ENCODE measurements around the gene ARHGAP27.

DNA sequence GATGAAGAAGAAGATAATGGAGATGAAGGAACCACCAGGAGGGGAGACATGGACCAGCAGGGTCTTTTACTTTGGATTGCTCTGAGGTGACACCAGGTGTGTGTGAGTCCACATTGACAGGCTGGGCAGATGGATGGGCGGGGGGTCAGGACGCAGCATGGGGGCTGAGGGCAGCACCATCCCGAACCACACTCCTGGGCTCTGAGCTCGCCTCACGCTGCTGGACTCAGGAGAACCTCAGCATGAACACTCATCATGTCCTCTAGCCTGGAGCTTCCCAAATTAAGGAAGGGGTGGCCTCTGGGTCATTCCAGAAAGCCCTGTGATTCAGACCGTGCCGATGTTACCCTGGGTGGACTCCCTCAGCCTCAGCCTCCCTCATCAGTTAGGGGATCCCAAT is 65.5 kb downstream of the ARHGAP27 start:
- TF ChIP-seq RAD21 (IDR thresholded peaks at IDR 0.05; ENCODE audit: low read depth) (no peak), MAX (IDR thresholded peaks at IDR 0.05) (no peak), ZBTB7A (IDR thresholded peaks at IDR 0.05; ENCODE audit: low read depth) (no peak)
